ENCODE measurements around the gene MBD6.

Gene MBD6

GRCh38 chr12:57476162-57476992, 46.2 kb upstream of the MBD6 start:
- DNase-seq (ENCODE audit: low spot score): no peak
- ChIA-PET POLR2A (ENCODE audit: low non-redundant PET) (interaction anchor here (0.6 kb wide), 1 partner anchor 14 kb away, joined by 7 read pairs; no protein-coding TSS in a partner anchor), CTCF (interaction anchor here (0.5 to 1.0 kb wide), 3 partner anchors 14 to 1008 kb away, joined by 3 read pairs; partner anchors contain the start of gene SPRYD4)
- no peak overlapping the region for H3K27ac ChIP-seq
- no peak for TF ChIP-seq CTCF (conservative IDR thresholded peaks at IDR 0.05; ENCODE audit: low read depth)

GRCh38 chr12:57476993-57477709, 45.5 kb upstream of the MBD6 start:
- TF ChIP-seq CTCF (conservative IDR thresholded peaks at IDR 0.05; ENCODE audit: low read depth): no peak
- ChIA-PET CTCF (interaction anchor here (0.5 to 1.0 kb wide), 2 partner anchors 15 to 1009 kb away, joined by 3 read pairs; partner anchors contain the start of gene SPRYD4), POLR2A (ENCODE audit: low non-redundant PET) (no interaction called here)
- no peak for DNase-seq (ENCODE audit: low spot score)
- H3K27ac ChIP-seq: no peak overlapping the region

- no peak overlapping the region for H3K27ac ChIP-seq
- ChIA-PET POLR2A (ENCODE audit: low non-redundant PET) (no interaction called here), CTCF (interaction anchor here (1.0 kb wide), 1 partner anchor 16 kb away, joined by 3 read pairs; no protein-coding TSS in a partner anchor)
- no peak for TF ChIP-seq CTCF (conservative IDR thresholded peaks at IDR 0.05; ENCODE audit: low read depth)
- DNase-seq (ENCODE audit: low spot score): no peak
Measured at GRCh38 chr12:57477710-57478681, 44.6 kb upstream of the MBD6 start.

- CTCF ChIA-PET: no interaction called here
- TF ChIP-seq CTCF (conservative IDR thresholded peaks at IDR 0.05; ENCODE audit: low read depth): no peak
- DNase-seq (ENCODE audit: low spot score): no peak
- POLR2A ChIA-PET (ENCODE audit: low non-redundant PET): no interaction called here
- H3K27ac ChIP-seq: no peak overlapping the region
Measured at GRCh38 chr12:57479043-57479375, 43.6 kb upstream of the MBD6 start.

- ChIA-PET CTCF (interaction anchor here (1.0 kb wide), 1 partner anchor 27 kb away, joined by 4 read pairs; no protein-coding TSS in a partner anchor), POLR2A (ENCODE audit: low non-redundant PET) (no interaction called here)
- no peak for TF ChIP-seq CTCF (conservative IDR thresholded peaks at IDR 0.05; ENCODE audit: low read depth)
- H3K27ac ChIP-seq: no peak within 1 kb of the TSS
- no peak for DNase-seq (ENCODE audit: low spot score)
Measured at GRCh38 chr12:57479376-57480115, 43.1 kb upstream of the MBD6 start, which contains the start of gene ARHGAP9. TSS of gene ARHGAP9 (minus strand) at chr12:57479866. CDS start at chr12:57479406, 460 bp downstream.
